ENCODE measurements around the gene ARHGAP9.
A peak's percentile ranks its signal among the peaks of the same experiment; 100 is the strongest.
"Not testable (repeated sequence)": the region's sequence is repeated elsewhere in the genome, so short reads cannot be mapped to it uniquely, and the experiment has no call there.

Gene ARHGAP9

GRCh38 chr12:57521525-57522010 is 41.9 kb upstream of the ARHGAP9 start:
- ChIA-PET POLR2A (interaction anchor here (1.2 kb wide), 1 partner anchor 70 kb away, joined by 5 read pairs; the partner anchor contains the start of gene PIP4K2C), CTCF (no interaction called here)
- TF ChIP-seq CTCF (IDR thresholded peaks at IDR 0.05; ENCODE audit: control extremely low read depth, extremely low read depth, low read depth, missing control alignments), result no peak
- no peak for DNase-seq (ENCODE audit: extremely low spot score)

- DNase-seq (ENCODE audit: extremely low spot score), result peak; percentile 97
- POLR2A ChIA-PET, result interaction anchor here (0.5 to 2.1 kb wide), 16 partner anchors 10 to 294 kb away, joined by 3 to 7 read pairs (median 5); partner anchors contain the start of genes ARHGAP9, ARHGEF25, DCTN2 and GLI1
- CTCF ChIA-PET, result interaction anchor here (1.5 kb wide), 2 partner anchors 14 to 67 kb away, joined by 3 read pairs; no protein-coding TSS in a partner anchor
Observed at GRCh38 chr12:57520053-57520818, 40.6 kb upstream of the ARHGAP9 start, which contains the start of gene DDIT3. TSS of gene DDIT3 (minus strand) at chr12:57520514. CDS start at chr12:57517406, 3,108 bp downstream.

GRCh38 chr12:57519796-57520052 is 40.1 kb upstream of the ARHGAP9 start:
- POLR2A ChIA-PET, result interaction anchor here (0.5 to 2.1 kb wide), 12 partner anchors 9 to 293 kb away, joined by 3 to 7 read pairs (median 5); partner anchors contain the start of genes ARHGAP9, ARHGEF25, DCTN2 and GLI1
- peak; percentile 39 for DNase-seq (ENCODE audit: extremely low spot score)
- no peak for TF ChIP-seq CTCF (IDR thresholded peaks at IDR 0.05; ENCODE audit: control extremely low read depth, extremely low read depth, low read depth, missing control alignments)
- CTCF ChIA-PET, result interaction anchor here (0.9 to 1.5 kb wide), 3 partner anchors 14 to 67 kb away, joined by 3 to 4 read pairs (median 3); no protein-coding TSS in a partner anchor

More at GRCh38 chr12:57520053-57520818, 40.6 kb upstream of the ARHGAP9 start, which contains the start of gene DDIT3:
- no peak for TF ChIP-seq CTCF (IDR thresholded peaks at IDR 0.05; ENCODE audit: control extremely low read depth, extremely low read depth, low read depth, missing control alignments)

GRCh38 chr12:57518920-57519795 is 39.5 kb upstream of the ARHGAP9 start:
- POLR2A ChIA-PET, result interaction anchor here (0.7 to 3.7 kb wide), 12 partner anchors 9 to 226 kb away, joined by 3 to 20 read pairs (median 6); partner anchors contain the start of genes ARHGAP9, DCTN2, GLI1 and TSPAN31
- no peak for TF ChIP-seq CTCF (IDR thresholded peaks at IDR 0.05; ENCODE audit: control extremely low read depth, extremely low read depth, low read depth, missing control alignments)
- CTCF ChIA-PET, result interaction anchor here (0.6 to 1.5 kb wide), 3 partner anchors 56 to 66 kb away, joined by 3 to 4 read pairs (median 3); no protein-coding TSS in a partner anchor
- no peak for DNase-seq (ENCODE audit: extremely low spot score)

GRCh38 chr12:57518176-57518919 is 38.7 kb upstream of the ARHGAP9 start:
- no peak for DNase-seq (ENCODE audit: extremely low spot score)
- CTCF ChIA-PET, result interaction anchor here (0.7 to 1.5 kb wide), 2 partner anchors 22 to 65 kb away, joined by 3 read pairs; no protein-coding TSS in a partner anchor
- POLR2A ChIA-PET, result interaction anchor here (0.7 to 3.7 kb wide), 7 partner anchors 9 to 248 kb away, joined by 3 to 20 read pairs (median 4); partner anchors contain the start of gene ARHGAP9
- TF ChIP-seq CTCF (IDR thresholded peaks at IDR 0.05; ENCODE audit: control extremely low read depth, extremely low read depth, low read depth, missing control alignments), result no peak

- CTCF ChIA-PET, result interaction anchor here (0.7 to 1.5 kb wide), 3 partner anchors 21 to 273 kb away, joined by 3 to 5 read pairs (median 3); no protein-coding TSS in a partner anchor
- POLR2A ChIA-PET, result interaction anchor here (0.7 to 3.7 kb wide), 7 partner anchors 17 to 248 kb away, joined by 3 to 20 read pairs (median 5); partner anchors contain the start of gene ARHGAP9
- not testable (repeated sequence) for DNase-seq (ENCODE audit: extremely low spot score)
Observed at GRCh38 chr12:57517718-57518117, 38.1 kb upstream of the ARHGAP9 start.
